GM19468 (cell line): Measurements from ENCODE around the gene XRN2.
"Not testable (repeated sequence)": the region's sequence is repeated elsewhere in the genome, so short reads cannot be mapped to it uniquely, and the experiment has no call there.

Source experiments
- ATAC-seq: cut with Tn5 transposase; IDR thresholded peaks from one replicate; pipeline ENCODE4 v1.9.1; 2021; ENCODE audit warnings: mild to moderate bottlenecking, moderate library complexity, moderate number of reproducible peaks; ENCODE audit not compliant: unreplicated experiment; ENCODE audit errors: extremely low read depth

XRN2 gene

GRCh38 chr20:21398109-21399004, 95.2 kb downstream of the XRN2 start:
- ATAC-seq = no peak

GRCh38 chr20:21399005-21399475, 95.9 kb downstream of the XRN2 start:
- no peak for ATAC-seq

GRCh38 chr20:21411725-21412124, 108.6 kb downstream of the XRN2 start:
- ATAC-seq = no peak

- not testable (repeated sequence) for ATAC-seq
These were observed 110.9 kb downstream of the XRN2 start for GRCh38 chr20:21413996-21414395.

GRCh38 chr20:21419147-21419546, 116.0 kb downstream of the XRN2 start:
- not testable (repeated sequence) for ATAC-seq

GRCh38 chr20:21421601-21422236, 118.6 kb downstream of the XRN2 start:
- ATAC-seq = no peak

GRCh38 chr20:21423712-21424111, 120.6 kb downstream of the XRN2 start:
- not testable (repeated sequence) for ATAC-seq

- no peak for ATAC-seq
These were observed 121.7 kb downstream of the XRN2 start for GRCh38 chr20:21424846-21425245.

GRCh38 chr20:21430020-21430419, 126.9 kb downstream of the XRN2 start:
- ATAC-seq = no peak

GRCh38 chr20:21432911-21433310, 129.8 kb downstream of the XRN2 start:
- ATAC-seq = no peak

GRCh38 chr20:21433329-21433890, 130.3 kb downstream of the XRN2 start:
- ATAC-seq = no peak

- no peak for ATAC-seq
These were observed 132.4 kb downstream of the XRN2 start for GRCh38 chr20:21435576-21435975.

GRCh38 chr20:21436205-21436604, 133.1 kb downstream of the XRN2 start:
- no peak for ATAC-seq

GRCh38 chr20:21437248-21437647, 134.1 kb downstream of the XRN2 start:
- ATAC-seq = no peak

GRCh38 chr20:21437816-21438215, 134.7 kb downstream of the XRN2 start:
- ATAC-seq = no peak
